Endodermal cell (in vitro differentiated cells): ENCODE results near the gene HGFAC. TPM values are rescaled to one million over a fixed set of nuclear protein-coding genes. Genes with fewer than 3 reads are reported as not detected.
"Not testable (repeated sequence)": the region's sequence is repeated elsewhere in the genome, so short reads cannot be mapped to it uniquely, and the experiment has no call there.

Experiments
- DNase-seq: peaks from one replicate; pipeline ENCODE4 v3.0.0-alpha.2; 2017
- H3K27ac ChIP-seq: 2 replicates; pipeline ENCODE4 v1.5.1; 2013; ENCODE audit warnings: mild to moderate bottlenecking, low read depth, low read length, moderate library complexity
- H3K27me3 ChIP-seq: 2 replicates; pipeline ENCODE4 v1.6.1; 2013; ENCODE audit warnings: mild to moderate bottlenecking, low read length, moderate library complexity; ENCODE audit not compliant: insufficient read depth, control insufficient read depth, poor library complexity, severe bottlenecking
- H3K36me3 ChIP-seq: 2 replicates; pipeline ENCODE4 v1.7.0; 2013; ENCODE audit warnings: mild to moderate bottlenecking, low read length, moderate library complexity; ENCODE audit not compliant: control insufficient read depth, insufficient read depth
- H3K4me1 ChIP-seq: one replicate; pipeline ENCODE4 v1.7.0; 2013; ENCODE audit warnings: low read length; ENCODE audit not compliant: control insufficient read depth, insufficient read depth
- H3K4me3 ChIP-seq: 2 replicates; pipeline ENCODE4 v1.5.1; 2013; ENCODE audit warnings: mild to moderate bottlenecking, low read length, moderate library complexity
- H3K9ac ChIP-seq: 2 replicates; pipeline ENCODE4 v1.6.1; 2013; ENCODE audit warnings: mild to moderate bottlenecking, low read length, moderate library complexity; ENCODE audit not compliant: poor library complexity, severe bottlenecking; ENCODE audit errors: extremely low read depth
- H3K9me3 ChIP-seq: 2 replicates; pipeline ENCODE4 v1.6.1; 2013; ENCODE audit warnings: mild to moderate bottlenecking, low read length, moderate library complexity; ENCODE audit not compliant: control insufficient read depth
- H3K27ac Mint-ChIP-seq: 2 replicates; pipeline ENCODE4 v1.8.0; 2020; ENCODE audit warnings: mixed read lengths
- H3K27me3 Mint-ChIP-seq: 2 replicates; pipeline ENCODE4 v1.8.0; 2021; ENCODE audit warnings: mild to moderate bottlenecking, mixed read lengths; ENCODE audit not compliant: insufficient read depth
- H3K36me3 Mint-ChIP-seq: 2 replicates; pipeline ENCODE4 v1.8.0; 2020; ENCODE audit warnings: low read depth, mixed read lengths
- H3K4me1 Mint-ChIP-seq: 2 replicates; pipeline ENCODE4 v1.8.0; 2020; ENCODE audit warnings: mixed read lengths
- H3K4me3 Mint-ChIP-seq: 2 replicates; pipeline ENCODE4 v1.8.0; 2020; ENCODE audit warnings: mild to moderate bottlenecking, moderate library complexity, mixed read lengths
- H3K9me3 Mint-ChIP-seq: 2 replicates; pipeline ENCODE4 v1.8.0; 2020; ENCODE audit warnings: mild to moderate bottlenecking, mixed read lengths
- CTCF ChIP-seq: fragments of 200-600 bp; sonication (generic); conservative IDR thresholded peaks from 2 replicates; pipeline ENCODE4 v1.5.0; 2021; ENCODE audit warnings: antibody characterized with exemption, mild to moderate bottlenecking
- WGBS, 2 experiments: methylation state at CpG; one replicate each; pipeline versions ENCODE4 v1.1.5 to v1.1.7; 2013; ENCODE audit warnings: missing lambda C conversion rate in 2 of 2, mixed read lengths in 1 of 2; ENCODE audit not compliant: insufficient coverage in 1 of 2, insufficient read length in 1 of 2; 5-methylcytosine and 5-hydroxymethylcytosine counted together
- total RNA-seq, 2 donors: library from RNA; stranded (reverse); fragmentation: NEBNext Ultra II Directional in 1 of 2; extraction: Animal tissue kit (Norgen Biotek cat#: 25700) in 1 of 2; gene quantifications; 2 replicates in 1 of 2; 3 replicates in 1 of 2; pipeline ENCODE4 v1.2.1, GENCODE V29; 2021

The HGFAC gene
- total RNA-seq, 2 donors from 2014 or later = 0.46 TPM; not detected in 1

GRCh38 chr4:3408793-3409330 lies 32.9 kb upstream of the HGFAC start:
- Histone ChIP-seq H3K27ac (no peak overlapping the region), H3K9me3 (peaks cover 8% of the 10 kb centered on the region), H3K27me3 (no peaks in the 10 kb centered on the region), H3K4me3 (no peak overlapping the region), H3K4me1 (peaks cover 11% of the 10 kb centered on the region), H3K9ac (no peak overlapping the region), H3K36me3 (peaks cover 5% of the 10 kb centered on the region)
- Mint-ChIP-seq H3K9me3 (peaks cover 13% of the 10 kb centered on the region), H3K27me3 (no peaks in the 10 kb centered on the region), H3K27ac (peak overlapping the region; percentile 35), H3K36me3 (peaks cover 19% of the 10 kb centered on the region), H3K4me1 (peaks cover 34% of the 10 kb centered on the region), H3K4me3 (no peak overlapping the region)
- peak; percentile 77 for DNase-seq
- peak; percentile 20 for TF ChIP-seq CTCF
- WGBS, 2 experiments = 71 to 89% methylated on average over 5 to 8 of the region's 8 CpGs

GRCh38 chr4:3409571-3410091 lies 32.1 kb upstream of the HGFAC start:
- no peak for TF ChIP-seq CTCF
- Histone ChIP-seq H3K36me3 (peaks cover under 1% of the 10 kb centered on the region), H3K9ac (no peak overlapping the region), H3K9me3 (no peaks in the 10 kb centered on the region), H3K27me3 (no peaks in the 10 kb centered on the region), H3K4me3 (no peak overlapping the region), H3K4me1 (peaks cover 11% of the 10 kb centered on the region), H3K27ac (no peak overlapping the region)
- H3K4me3 Mint-ChIP-seq = no peak overlapping the region
- H3K36me3 Mint-ChIP-seq = peaks cover 11% of the 10 kb centered on the region
- H3K27ac Mint-ChIP-seq = no peak overlapping the region
- no peaks in the 10 kb centered on the region for H3K27me3 Mint-ChIP-seq
- 85 to 92% methylated on average over 6 to 15 of the region's 15 CpGs for WGBS, 2 experiments
- H3K9me3 Mint-ChIP-seq = peaks cover 6% of the 10 kb centered on the region
- peak; percentile 46 for DNase-seq
- H3K4me1 Mint-ChIP-seq = peaks cover 34% of the 10 kb centered on the region

GRCh38 chr4:3410401-3411135 lies 31.2 kb upstream of the HGFAC start:
- TF ChIP-seq CTCF = no peak
- peaks cover 34% of the 10 kb centered on the region for H3K4me1 Mint-ChIP-seq

GRCh38 chr4:3411190-3411589 lies 30.6 kb upstream of the HGFAC start:
- 96% methylated on average over 16 to 17 of the region's 17 CpGs for WGBS, 2 experiments
- DNase-seq, H3K9ac ChIP-seq, H3K4me3 ChIP-seq, H3K27me3 ChIP-seq, H3K36me3 Mint-ChIP-seq, H3K9me3 ChIP-seq, H3K36me3 ChIP-seq, H3K4me3 Mint-ChIP-seq, H3K27me3 Mint-ChIP-seq, H3K9me3 Mint-ChIP-seq, H3K27ac ChIP-seq: not testable (repeated sequence)
- peaks cover 11% of the 10 kb centered on the region for H3K4me1 ChIP-seq
- Mint-ChIP-seq H3K4me1 (peaks cover 34% of the 10 kb centered on the region), H3K27ac (peak overlapping the region; percentile 23)

More at GRCh38 chr4:3410401-3411135, 31.2 kb upstream of the HGFAC start:
- no peak overlapping the region for H3K9ac ChIP-seq
- peaks cover 11% of the 10 kb centered on the region for H3K4me1 ChIP-seq
- 95 to 97% methylated on average over 18 to 22 of the region's 22 CpGs for WGBS, 2 experiments
- Mint-ChIP-seq H3K36me3 (peaks cover 2% of the 10 kb centered on the region), H3K27ac (no peak overlapping the region), H3K27me3 (no peaks in the 10 kb centered on the region), H3K4me3 (no peak overlapping the region), H3K9me3 (no peaks in the 10 kb centered on the region)
- no peaks in the 10 kb centered on the region for H3K27me3 ChIP-seq
- no peak overlapping the region for H3K4me3 ChIP-seq
- H3K27ac ChIP-seq = no peak overlapping the region
- no peaks in the 10 kb centered on the region for H3K9me3 ChIP-seq
- no peaks in the 10 kb centered on the region for H3K36me3 ChIP-seq
- DNase-seq = peak; percentile 34
